ENCODE data around the gene MOV10L1.

DNA sequence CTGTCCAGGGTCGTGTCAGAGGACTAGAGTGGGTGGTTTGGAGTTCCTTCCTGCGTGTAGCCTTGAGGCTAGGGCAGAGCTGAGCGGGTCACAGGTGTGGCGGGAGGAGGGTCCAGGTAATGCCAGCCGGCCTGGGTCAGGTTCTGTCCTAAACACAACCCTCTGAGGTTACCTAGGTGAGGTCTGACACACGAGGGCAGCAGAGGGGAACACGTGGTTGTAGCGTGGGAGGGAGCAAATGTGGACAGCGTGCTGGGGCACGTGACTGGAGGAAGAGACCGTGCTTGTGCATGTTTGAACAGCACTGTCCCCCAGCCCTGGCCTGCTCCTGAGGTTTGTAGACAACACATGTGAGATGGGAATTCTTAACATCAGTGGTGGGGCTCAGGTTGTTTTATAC lies 13.1 kb downstream of the MOV10L1 start:
- TF ChIP-seq, protein P1, sequence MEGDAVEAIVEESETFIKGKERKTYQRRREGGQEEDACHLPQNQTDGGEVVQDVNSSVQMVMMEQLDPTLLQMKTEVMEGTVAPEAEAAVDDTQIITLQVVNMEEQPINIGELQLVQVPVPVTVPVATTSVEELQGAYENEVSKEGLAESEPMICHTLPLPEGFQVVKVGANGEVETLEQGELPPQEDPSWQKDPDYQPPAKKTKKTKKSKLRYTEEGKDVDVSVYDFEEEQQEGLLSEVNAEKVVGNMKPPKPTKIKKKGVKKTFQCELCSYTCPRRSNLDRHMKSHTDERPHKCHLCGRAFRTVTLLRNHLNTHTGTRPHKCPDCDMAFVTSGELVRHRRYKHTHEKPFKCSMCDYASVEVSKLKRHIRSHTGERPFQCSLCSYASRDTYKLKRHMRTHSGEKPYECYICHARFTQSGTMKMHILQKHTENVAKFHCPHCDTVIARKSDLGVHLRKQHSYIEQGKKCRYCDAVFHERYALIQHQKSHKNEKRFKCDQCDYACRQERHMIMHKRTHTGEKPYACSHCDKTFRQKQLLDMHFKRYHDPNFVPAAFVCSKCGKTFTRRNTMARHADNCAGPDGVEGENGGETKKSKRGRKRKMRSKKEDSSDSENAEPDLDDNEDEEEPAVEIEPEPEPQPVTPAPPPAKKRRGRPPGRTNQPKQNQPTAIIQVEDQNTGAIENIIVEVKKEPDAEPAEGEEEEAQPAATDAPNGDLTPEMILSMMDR (IDR thresholded peaks at IDR 0.05) = no peak
- no peak for TF ChIP-seq POLR2A (IDR thresholded peaks at IDR 0.05)

Measured in lower leg skin (tissue), 3 donors.